Nephron (organoid): Measurements from ENCODE around the gene KIF5B.

Source experiments
- H3K27ac Mint-ChIP-seq, 3 experiments: 2 replicates each; pipeline ENCODE4 v1.8.0; 2020; ENCODE audit warnings: mixed read lengths in 3 of 3, mild to moderate bottlenecking in 2 of 3, moderate library complexity in 1 of 3
- H3K27me3 Mint-ChIP-seq: 2 replicates; pipeline ENCODE4 v1.8.0; 2021; ENCODE audit warnings: low read depth, mild to moderate bottlenecking, moderate library complexity, mixed read lengths
- H3K36me3 Mint-ChIP-seq: 2 replicates; pipeline ENCODE4 v1.8.0; 2020; ENCODE audit warnings: low read depth, mixed read lengths
- H3K4me1 Mint-ChIP-seq: 2 replicates; pipeline ENCODE4 v1.8.0; 2020; ENCODE audit warnings: mixed read lengths
- H3K4me3 Mint-ChIP-seq, 3 experiments: 2 replicates each; pipeline ENCODE4 v1.8.0; 2020; ENCODE audit warnings: mild to moderate bottlenecking in 3 of 3, mixed read lengths in 3 of 3, moderate library complexity in 2 of 3
- H3K9me3 Mint-ChIP-seq: 2 replicates; pipeline ENCODE4 v1.8.0; 2020; ENCODE audit warnings: mixed read lengths
- TF ChIP-seq, protein P1 (sequence below), 3 experiments: fragments of 200-600 bp; sonication (generic); IDR thresholded peaks; one replicate each; pipeline ENCODE4 v1.5.0; 2021; ENCODE audit warnings: antibody characterized with exemption in 3 of 3; ENCODE audit not compliant: unreplicated experiment in 3 of 3

The KIF5B gene

DNA sequence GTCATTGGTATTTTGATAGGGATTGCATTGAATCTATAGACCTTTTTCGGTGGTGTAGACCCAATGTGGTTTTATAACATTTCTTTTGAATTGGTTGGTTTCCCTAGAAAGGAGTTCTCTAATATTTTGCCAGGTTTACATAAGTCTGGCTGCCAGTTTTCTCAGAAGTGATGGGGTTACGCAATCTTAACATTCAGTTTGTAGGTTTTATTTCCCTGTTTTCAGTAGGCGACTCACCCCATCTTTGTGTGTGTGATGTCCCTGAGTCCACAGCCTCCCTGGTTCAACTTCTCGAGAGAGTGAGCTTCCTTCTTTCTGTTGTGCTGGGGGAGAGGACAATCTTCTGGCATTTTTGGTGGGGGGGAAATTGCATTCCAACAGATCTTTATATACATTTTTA lies 9.6 kb upstream of the KIF5B start:
- no peaks in the 10 kb centered on the region for H3K4me1 Mint-ChIP-seq
- no peaks in the 10 kb centered on the region for H3K36me3 Mint-ChIP-seq
- H3K4me3 Mint-ChIP-seq, result no peak overlapping the region
- peaks cover 3% of the 10 kb centered on the region for H3K27me3 Mint-ChIP-seq
- no peaks in the 10 kb centered on the region for H3K9me3 Mint-ChIP-seq
- TF ChIP-seq, protein P1, sequence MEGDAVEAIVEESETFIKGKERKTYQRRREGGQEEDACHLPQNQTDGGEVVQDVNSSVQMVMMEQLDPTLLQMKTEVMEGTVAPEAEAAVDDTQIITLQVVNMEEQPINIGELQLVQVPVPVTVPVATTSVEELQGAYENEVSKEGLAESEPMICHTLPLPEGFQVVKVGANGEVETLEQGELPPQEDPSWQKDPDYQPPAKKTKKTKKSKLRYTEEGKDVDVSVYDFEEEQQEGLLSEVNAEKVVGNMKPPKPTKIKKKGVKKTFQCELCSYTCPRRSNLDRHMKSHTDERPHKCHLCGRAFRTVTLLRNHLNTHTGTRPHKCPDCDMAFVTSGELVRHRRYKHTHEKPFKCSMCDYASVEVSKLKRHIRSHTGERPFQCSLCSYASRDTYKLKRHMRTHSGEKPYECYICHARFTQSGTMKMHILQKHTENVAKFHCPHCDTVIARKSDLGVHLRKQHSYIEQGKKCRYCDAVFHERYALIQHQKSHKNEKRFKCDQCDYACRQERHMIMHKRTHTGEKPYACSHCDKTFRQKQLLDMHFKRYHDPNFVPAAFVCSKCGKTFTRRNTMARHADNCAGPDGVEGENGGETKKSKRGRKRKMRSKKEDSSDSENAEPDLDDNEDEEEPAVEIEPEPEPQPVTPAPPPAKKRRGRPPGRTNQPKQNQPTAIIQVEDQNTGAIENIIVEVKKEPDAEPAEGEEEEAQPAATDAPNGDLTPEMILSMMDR (IDR thresholded peaks at IDR 0.05; ENCODE audit: unreplicated experiment in 3 of 3), result no peak
- no peak overlapping the region for H3K27ac Mint-ChIP-seq

DNA sequence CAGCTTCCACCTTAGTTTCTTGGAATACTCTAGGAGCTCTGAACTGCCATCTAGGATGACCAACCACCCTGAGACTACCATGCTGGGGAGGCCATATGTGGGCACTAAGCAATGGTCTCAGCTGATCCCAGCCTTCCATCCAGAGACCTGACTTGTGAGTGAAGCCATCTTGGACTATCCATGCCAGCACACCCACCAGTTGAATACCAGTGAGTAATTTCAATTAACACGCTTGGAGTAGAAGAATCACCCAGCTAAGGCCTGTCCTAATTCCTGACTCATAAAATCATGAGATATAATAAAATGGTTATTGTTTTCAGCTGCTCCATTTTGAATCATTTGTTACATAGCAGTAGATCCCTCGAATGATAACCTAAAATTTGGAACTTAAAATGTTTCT lies 5.2 kb upstream of the KIF5B start:
- H3K27ac Mint-ChIP-seq, result no peak overlapping the region
- H3K4me1 Mint-ChIP-seq, result peaks cover 5% of the 10 kb centered on the region
- no peaks in the 10 kb centered on the region for H3K27me3 Mint-ChIP-seq
- no peaks in the 10 kb centered on the region for H3K9me3 Mint-ChIP-seq
- no peak overlapping the region for H3K4me3 Mint-ChIP-seq
- no peaks in the 10 kb centered on the region for H3K36me3 Mint-ChIP-seq
- TF ChIP-seq, protein P1 (IDR thresholded peaks at IDR 0.05; ENCODE audit: unreplicated experiment in 3 of 3), result no peak

DNA sequence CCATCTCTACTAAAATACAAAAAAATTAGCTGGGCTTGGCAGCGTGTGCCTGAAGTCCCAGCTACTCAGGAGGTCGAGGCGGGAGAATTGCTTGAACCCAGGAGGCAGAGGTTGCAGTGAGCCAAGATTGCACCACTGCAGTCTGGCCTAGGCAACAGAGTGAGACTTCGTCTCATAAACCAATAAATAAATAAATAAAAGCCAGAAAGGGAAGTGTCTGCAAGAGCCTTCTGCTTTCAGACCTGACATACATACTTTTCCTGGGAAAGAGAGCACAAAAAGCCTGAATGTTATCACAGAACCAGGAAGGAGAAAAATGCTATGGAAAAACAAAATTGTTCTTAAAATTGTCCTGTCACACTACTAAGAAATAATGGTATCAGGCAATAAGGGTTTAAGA lies 4.1 kb upstream of the KIF5B start:
- H3K9me3 Mint-ChIP-seq, result no peaks in the 10 kb centered on the region
- no peak overlapping the region for H3K4me3 Mint-ChIP-seq
- no peak overlapping the region for H3K27ac Mint-ChIP-seq
- TF ChIP-seq, protein P1 (IDR thresholded peaks at IDR 0.05; ENCODE audit: unreplicated experiment in 3 of 3), result no peak
- H3K27me3 Mint-ChIP-seq, result no peaks in the 10 kb centered on the region
- peaks cover 5% of the 10 kb centered on the region for H3K4me1 Mint-ChIP-seq
- H3K36me3 Mint-ChIP-seq, result no peaks in the 10 kb centered on the region

DNA sequence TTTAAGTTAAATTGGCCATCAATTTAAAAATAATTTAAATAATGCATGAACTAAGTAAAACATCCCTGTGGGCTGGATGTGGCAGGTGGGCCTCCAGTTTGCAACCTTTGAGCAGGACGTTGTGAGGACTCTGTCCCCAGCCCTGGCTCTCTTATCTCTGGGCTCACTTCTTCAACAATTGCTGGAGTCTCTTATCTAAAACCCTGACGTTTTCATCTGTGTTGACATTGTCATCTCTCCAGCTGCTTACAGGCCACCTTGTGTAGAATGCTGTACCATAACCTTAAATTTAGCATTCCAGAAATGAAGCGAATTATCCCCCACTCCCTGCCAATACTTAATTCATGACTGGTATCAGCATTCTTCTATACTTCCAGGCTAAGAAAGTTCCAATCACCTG lies 3.2 kb upstream of the KIF5B start:
- Mint-ChIP-seq H3K4me3 (peak overlapping the region in 2 of 3 experiments; percentile 22 to 38), H3K27me3 (no peaks in the 10 kb centered on the region)

DNA sequence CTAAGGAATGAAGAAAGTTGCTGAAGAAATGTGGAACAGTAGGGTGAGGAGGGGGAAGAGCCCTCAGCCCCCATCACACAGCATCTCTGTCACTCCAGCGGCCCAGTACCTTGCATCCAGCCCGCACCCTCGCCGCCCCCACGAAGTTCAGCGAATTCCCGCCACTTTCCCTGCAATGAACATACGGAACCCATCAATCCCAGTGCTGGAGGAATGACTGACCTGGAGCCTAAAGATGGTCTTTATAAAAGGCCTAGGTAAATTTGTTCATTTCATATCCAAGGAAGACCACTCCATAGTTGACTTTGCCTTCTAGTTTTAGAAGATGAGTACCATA lies 779 bp upstream of the KIF5B start:
- peak overlapping the region; percentile 93 to 99 (median 95) for H3K27ac Mint-ChIP-seq
- no peaks in the 10 kb centered on the region for H3K9me3 Mint-ChIP-seq
- TF ChIP-seq, protein P1 (IDR thresholded peaks at IDR 0.05; ENCODE audit: unreplicated experiment in 3 of 3), result no peak
- no peaks in the 10 kb centered on the region for H3K27me3 Mint-ChIP-seq
- no peaks in the 10 kb centered on the region for H3K36me3 Mint-ChIP-seq
- peaks cover 29% of the 10 kb centered on the region for H3K4me1 Mint-ChIP-seq
- H3K4me3 Mint-ChIP-seq, result peak overlapping the region; percentile 98 to 99 (median 99)

More for the DNA sequence above, 3.2 kb upstream of the KIF5B start:
- peaks cover 8% of the 10 kb centered on the region for H3K4me1 Mint-ChIP-seq
- H3K27ac Mint-ChIP-seq, result no peak overlapping the region
- H3K36me3 Mint-ChIP-seq, result no peaks in the 10 kb centered on the region
- no peaks in the 10 kb centered on the region for H3K9me3 Mint-ChIP-seq
- TF ChIP-seq, protein P1 (IDR thresholded peaks at IDR 0.05; ENCODE audit: unreplicated experiment in 3 of 3), result no peak

DNA sequence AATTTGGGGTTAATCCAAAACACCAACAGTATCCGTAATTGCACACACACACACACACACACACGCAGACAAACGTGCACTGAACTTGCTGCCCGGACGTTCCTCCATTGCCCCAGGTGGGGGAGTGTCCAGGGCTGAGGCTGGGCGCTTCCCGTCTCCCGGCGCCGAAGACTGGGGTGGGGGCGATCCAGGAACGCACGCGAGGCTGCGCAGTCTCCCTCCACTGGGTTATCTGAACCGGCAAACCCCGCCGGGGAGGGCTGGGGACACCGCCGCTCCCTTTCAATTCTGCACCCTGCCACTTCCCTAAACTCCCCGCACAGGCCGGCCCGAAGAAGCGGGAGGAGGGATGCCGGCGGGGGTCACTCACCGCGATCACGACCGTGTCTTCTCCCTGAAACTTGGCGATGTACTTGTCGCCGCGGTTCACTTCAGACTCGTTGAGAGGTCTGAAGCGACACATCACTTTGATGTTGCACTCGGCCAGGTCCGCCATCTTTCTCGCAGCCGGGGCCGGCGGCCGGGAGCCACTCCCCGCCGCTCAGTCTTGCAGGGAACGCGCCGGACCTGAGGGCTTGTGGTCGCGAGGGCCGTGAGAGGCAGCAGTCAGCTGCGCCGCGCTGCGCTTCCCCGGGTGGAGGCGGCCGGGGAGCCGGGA lies 618 bp downstream of the KIF5B start:
- TF ChIP-seq, protein P1 (IDR thresholded peaks at IDR 0.05; ENCODE audit: unreplicated experiment in 3 of 3), result no peak
- H3K9me3 Mint-ChIP-seq, result no peaks in the 10 kb centered on the region
- peak overlapping the region; percentile 98 to 99 (median 99) for H3K4me3 Mint-ChIP-seq
- H3K4me1 Mint-ChIP-seq, result peaks cover 43% of the 10 kb centered on the region
- no peaks in the 10 kb centered on the region for H3K36me3 Mint-ChIP-seq
- peak overlapping the region; percentile 93 to 99 (median 95) for H3K27ac Mint-ChIP-seq
- H3K27me3 Mint-ChIP-seq, result no peaks in the 10 kb centered on the region
